HG03520 (cell line): ENCODE results near the gene TMEM132D.

Experiments
- ATAC-seq: cut with Tn5 transposase; IDR thresholded peaks from one replicate; pipeline ENCODE4 v1.9.1; 2021; ENCODE audit warnings: mild to moderate bottlenecking, moderate library complexity; ENCODE audit not compliant: unreplicated experiment

Gene TMEM132D

DNA sequence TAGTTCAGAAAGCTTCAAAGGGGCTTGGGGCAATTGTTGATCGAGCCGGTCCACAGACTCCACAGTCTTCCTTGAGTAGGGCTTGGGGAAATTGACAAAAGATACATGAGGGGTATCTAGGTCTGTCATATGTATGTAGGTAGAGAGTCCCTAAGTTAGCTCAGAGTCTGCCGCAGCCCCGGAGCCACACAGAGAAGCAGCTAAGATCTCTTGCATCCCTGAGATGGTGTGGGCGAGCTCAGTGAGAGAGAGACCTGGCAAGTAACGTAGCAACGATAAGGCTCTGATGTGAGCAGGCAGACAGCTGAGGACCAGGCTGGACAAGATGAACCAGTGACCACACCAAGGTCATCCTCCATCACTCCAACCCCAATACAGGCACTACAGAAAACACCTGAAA is 297.6 kb downstream of the TMEM132D start:
- ATAC-seq, result no peak

DNA sequence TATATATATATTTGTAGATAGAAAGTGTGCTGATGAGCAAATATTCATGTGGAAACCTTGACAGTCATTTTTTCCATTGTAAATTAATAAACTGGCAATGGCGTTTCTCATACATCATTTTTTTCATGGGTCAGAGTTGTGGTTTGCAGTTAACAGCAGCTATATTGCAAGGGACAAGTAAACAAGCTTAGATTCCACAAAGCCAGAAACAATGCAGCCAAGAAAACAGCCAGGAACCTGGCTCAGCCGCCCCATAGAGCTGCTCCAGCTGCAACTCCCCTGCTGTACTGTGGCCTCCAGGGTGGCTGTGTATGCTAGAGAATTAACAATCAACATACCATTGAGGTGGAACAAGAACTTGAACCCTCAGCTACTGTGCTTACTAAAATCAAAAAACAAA is 298.2 kb downstream of the TMEM132D start:
- no peak for ATAC-seq

DNA sequence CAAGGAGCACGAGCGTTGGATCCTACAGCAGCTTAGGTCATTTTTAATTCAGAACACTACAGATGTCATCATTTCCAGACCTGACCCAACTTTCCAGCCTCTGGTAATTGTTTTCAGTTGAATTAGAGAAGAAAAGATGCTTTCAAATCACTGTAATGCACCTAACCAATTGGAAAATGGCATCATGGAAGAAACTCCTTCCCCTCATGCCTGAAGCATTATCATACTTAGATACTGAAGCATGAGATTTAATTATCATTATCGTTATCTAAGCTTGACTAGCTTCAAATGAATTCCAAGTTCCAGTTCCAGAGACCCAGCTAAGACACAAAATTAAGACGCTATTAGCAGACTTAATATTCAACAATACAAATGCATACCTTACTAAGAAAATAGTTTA is 299.3 kb downstream of the TMEM132D start:
- ATAC-seq, result no peak

DNA sequence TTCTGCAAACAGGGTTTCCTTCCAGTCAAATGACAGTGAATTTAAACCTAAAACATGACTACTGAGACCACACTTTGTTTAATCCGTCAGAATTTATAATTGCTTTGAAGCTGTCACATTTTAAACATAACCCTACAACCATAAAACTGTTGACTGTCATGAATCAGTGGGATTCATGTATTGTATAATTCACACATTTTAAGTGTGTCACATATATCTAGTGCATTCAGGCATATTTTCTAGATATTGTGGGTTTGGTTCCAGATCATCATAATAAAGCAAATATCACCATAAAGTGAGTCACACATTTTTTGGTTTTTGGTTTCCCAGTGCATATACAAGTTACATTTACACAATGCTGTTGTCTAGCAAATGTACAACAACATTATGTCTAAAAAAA is 304.4 kb downstream of the TMEM132D start:
- ATAC-seq, result no peak

DNA sequence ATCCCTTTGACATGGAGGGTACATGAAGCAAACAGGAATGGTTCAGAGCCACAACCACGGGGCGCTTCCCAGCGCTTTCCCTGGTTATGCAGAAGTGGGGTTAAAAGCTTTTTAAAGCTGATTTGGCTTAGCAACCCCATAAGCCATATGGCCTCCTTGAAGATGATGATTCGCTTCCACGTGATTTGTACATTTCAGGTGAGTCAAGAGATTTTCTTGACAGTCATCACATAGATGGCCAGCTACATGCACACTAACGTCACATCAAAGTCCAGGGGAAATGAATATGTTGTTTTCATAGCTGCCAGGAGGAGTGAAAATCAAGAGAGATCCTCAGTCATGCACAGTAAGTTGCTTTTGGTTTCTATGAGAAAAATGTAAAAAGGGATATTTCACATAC is 309.7 kb downstream of the TMEM132D start:
- no peak for ATAC-seq

DNA sequence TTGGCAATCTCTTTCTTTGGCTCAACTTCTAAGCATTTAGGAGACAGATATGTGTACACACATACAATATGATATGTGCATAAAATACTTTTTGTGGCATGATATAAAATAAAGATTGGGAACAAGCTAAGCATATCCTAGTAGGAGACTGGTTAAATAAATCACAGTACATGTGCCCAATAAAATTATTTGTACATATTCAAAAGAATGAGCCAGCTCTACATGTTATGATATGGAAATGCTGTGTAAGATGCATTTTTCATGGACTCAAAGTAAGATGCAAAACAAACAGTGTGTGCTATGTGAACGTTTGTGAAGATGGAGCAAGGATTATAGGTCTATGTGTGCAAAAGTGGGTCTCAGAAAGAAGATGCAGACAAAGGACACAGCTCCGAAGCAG is 311.4 kb downstream of the TMEM132D start:
- ATAC-seq, result no peak

DNA sequence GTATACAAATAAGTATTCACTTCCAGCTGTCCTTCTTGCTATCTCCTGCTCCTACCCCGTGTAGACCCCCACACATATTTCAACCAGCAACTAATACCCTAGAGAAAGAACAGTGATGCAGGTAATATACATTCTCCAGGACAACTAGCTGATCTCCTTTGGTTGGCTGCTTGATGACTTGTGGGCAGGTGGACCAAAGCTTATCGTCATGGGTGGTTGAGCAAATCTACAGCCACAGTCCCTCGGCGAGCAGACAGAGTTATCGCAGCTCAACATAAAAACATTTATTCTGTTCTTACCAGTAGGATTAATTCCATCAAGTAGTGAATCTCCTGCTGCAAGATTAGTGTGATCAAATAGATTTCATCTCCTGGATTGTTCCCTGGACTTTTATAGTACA is 314.3 kb downstream of the TMEM132D start:
- ATAC-seq, result no peak

DNA sequence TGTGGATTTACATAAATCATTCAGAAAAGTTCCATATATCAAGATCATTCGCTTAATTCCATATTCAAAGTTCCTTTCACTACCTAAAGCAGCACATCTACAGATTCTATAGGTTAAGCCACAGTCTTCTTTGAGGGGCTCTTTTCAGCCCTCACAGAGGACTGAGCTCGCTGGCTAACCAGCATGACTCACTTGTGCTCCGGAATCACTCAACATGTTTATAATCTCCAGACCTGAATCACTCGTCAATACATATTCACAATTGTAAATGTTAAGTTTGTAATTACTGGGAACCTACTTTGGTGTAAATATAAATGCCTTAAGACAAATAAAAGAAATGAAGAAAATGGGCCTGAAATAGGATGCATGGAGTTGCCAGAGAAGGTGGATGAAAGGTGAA is 315.7 kb downstream of the TMEM132D start:
- ATAC-seq, result no peak

DNA sequence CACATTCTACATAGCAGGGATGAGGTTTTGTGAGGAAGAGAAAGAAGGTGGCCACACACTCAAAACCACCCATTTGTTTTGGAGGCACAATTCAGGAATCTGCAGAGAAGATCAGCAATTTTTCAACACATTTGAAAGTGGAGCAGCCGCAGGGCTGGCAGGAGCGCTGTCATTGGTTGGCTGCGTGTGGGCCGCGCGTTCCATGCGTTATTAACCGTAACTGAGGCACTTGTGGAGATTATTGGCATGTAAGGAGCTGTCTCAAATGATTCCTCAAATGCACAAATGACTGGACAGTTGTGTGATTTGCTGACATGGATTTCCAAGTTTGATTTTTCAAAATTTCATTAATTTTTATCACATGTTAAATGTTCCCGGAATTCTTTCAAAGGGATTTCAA is 318.5 kb downstream of the TMEM132D start:
- no peak for ATAC-seq

DNA sequence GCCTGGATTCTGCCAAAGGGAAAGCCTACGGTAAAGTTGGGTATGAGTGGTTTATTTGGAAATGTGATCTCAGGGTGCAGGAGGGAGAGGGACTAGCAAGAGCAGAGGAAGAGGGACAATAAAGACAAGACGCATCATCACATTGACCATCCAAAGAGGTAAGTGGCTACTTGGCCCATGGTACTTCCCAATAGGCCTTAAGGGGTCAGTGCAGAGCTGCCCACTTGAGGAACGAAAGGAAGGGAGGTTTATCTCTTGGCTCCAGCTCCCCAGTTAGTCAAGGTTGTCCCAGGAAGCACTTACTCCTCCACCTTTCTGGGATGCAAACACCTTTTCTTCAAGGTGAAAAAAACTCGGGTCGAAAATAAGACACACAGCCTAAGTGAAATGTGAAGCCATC is 323.9 kb downstream of the TMEM132D start:
- no peak for ATAC-seq

DNA sequence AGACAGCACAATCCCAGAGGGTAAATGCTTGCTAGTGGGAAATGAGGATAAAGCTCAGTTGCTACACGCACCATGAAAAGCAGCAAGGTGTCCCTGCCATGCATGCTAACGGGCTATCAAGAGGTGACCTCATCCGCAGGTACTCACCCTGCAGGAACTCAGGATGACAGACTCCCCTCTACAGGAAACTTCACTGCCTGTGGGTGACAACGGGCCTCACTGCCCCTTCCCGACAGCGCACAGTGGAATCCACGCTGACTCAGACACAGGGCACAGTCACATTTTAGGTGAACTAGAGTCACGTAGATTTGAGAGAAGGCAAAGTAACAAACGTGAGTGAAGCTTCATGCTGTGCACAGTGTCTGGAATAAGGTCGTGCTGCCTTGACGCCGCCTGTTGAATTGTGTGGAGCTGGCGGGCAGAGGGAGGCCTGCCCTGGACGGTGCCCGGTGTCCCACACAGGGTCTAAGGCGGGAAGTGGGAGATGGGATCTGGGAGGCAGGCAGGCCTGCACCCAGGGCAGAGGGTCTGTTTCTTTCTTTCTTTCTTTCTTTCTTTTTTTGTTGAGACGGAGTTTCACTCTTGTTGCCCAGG is 331.8 kb downstream of the TMEM132D start:
- ATAC-seq, result no peak

DNA sequence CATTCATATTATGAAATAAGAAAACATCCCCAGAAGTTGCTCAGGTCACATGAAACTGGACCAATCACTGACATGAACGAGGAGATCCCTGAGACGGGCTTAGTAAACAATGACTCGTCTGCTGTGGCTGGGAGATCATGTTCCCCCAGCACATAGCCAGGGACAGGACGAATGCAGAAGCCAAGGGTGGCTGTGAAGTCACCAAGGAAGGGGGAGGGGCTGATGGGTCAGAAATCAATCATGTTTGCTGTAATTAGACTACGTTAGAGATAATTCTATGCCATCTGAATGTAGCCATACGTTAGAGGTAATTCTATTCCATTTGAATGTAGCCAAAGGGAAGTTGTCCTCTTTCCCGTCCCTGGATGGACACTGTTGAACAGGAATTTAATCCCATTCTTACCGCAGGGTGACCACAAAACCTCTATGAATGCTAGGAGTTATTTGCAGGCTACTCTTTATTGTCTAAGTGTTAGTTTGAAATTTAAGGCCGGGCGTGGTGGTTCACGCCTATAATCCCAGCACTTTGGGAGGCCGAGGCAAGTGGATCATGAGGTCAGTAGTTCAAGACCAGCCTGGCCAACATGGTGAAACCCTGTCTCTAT is 332.9 kb downstream of the TMEM132D start:
- ATAC-seq, result no peak

DNA sequence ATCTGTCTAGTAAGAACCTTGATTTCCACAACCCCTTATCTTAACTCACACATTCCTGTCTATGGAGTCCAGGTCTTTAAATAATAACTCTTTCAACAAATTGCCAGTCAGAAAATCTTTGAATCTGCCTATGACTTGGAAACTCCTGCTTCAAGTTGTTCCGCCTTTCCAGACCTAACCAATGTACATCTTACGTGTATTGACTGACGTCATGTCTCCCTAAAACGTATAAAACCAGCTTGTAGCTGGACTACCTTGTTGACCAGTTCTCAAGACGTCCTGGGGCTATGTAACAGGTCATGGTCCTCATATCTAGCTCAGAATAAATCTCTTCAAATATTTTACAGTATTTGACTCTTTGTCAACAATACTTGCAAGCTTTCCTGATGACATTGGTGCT is 337.0 kb downstream of the TMEM132D start:
- no peak for ATAC-seq

DNA sequence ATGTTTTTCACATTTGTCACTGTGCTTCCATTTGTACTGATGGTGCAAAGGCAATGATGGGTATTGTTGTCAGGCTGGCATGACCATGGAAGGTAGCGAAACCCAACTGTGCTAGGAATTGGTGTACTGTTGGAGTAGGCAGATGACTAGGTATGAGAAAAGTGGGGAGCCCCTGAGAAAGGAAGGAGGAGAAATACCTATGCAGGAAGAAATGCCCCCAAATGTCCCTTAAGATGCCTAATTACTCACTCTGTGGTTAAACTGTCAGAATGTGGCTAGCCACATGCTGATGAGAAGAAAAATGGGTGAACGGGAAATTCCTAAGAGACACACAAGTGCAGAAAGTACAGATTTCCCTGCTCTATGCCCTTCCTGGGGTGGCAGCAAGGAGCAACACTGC is 339.1 kb downstream of the TMEM132D start:
- no peak for ATAC-seq

DNA sequence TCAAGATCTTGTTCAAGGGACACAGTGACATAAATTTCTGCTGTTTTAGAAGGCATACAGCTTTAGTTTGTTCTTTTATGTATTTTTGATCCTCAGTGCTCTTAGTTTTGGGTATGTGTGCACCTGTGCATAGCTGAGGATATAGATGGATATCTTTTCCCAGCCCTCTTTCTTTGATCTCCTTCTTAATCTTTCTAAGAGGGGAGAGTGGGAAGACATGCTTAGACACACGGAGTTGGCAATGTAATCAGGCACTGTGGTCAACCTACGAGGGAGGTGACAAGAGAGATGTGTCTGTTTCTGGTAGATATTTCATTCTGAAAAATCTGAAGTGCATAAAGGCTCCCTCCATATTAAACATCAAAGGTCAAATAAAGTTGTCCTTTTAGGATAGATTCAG is 340.6 kb downstream of the TMEM132D start:
- no peak for ATAC-seq

DNA sequence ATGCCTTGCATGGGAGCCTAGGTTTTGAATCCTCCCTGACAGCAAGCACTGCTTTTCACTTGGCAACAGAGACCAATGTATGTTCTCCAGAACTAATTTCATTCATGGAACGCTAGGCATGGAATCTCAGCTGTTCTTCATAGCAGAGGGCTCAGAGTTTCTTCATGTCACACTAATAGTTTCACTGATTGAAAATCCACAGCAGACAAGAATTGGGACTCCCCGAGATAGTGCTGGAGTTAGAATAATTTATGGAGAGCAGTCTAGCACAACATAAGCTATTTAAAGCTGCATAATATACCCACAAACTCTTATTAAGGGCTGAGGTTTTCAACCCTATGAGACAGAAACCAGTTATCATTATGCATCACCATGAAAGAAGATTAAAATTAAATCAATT is 342.5 kb downstream of the TMEM132D start:
- no peak for ATAC-seq

DNA sequence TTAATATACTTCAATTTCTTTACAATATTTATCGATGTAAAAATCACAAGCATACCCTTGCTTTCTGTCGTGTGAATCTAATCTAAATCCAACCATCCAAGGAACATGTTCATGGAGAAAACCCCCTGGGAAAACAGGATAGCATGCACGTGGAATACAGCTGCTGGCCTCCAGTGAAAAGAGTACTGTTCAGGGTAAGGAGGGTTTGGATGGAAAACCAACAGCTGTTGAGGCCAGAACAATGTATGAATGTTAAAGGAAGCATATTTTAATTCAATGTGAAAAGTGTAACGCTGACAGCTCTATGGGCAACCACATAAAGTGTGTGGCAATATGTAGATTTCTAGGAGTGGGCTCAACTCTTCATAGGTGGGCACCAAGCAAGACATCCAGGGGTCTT is 344.0 kb downstream of the TMEM132D start:
- ATAC-seq, result no peak

DNA sequence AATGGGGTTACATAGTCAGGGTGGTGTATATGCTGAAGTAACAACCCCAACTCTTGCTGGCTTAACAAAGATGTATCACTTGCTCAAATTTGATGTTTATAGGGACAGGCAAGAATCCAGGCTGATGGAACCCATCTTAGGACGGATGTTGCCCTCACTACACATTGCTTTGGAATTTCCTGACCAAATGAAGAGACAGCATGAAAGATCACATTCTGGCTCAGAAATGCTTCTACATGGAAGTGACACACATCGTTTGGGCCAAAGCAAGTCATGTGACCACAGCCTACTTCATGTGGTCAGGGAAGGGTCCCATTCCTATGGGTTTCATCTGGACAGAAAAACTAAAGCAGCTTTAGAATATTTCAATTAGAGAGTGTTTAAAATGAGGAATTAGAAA is 345.8 kb downstream of the TMEM132D start:
- ATAC-seq, result no peak

DNA sequence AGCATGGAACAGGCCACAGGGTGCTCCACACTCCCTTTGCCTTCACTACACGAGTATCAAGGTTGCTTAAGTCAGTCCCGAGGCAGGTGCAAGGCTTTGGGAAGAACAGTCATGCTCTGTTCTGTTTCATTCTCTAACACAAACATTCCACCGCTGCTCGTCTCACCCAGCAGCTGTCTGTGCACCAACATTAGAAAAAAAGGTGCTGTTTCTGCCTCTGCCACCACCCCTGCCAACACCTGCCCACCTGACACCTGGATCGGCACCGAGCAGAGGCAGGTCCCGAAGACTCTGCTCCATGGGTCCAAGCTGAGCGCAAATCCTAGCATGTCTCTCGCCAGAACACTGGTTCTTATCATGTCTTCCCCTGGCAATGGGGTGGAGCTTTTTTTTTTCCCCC is 347.7 kb downstream of the TMEM132D start:
- no peak for ATAC-seq

DNA sequence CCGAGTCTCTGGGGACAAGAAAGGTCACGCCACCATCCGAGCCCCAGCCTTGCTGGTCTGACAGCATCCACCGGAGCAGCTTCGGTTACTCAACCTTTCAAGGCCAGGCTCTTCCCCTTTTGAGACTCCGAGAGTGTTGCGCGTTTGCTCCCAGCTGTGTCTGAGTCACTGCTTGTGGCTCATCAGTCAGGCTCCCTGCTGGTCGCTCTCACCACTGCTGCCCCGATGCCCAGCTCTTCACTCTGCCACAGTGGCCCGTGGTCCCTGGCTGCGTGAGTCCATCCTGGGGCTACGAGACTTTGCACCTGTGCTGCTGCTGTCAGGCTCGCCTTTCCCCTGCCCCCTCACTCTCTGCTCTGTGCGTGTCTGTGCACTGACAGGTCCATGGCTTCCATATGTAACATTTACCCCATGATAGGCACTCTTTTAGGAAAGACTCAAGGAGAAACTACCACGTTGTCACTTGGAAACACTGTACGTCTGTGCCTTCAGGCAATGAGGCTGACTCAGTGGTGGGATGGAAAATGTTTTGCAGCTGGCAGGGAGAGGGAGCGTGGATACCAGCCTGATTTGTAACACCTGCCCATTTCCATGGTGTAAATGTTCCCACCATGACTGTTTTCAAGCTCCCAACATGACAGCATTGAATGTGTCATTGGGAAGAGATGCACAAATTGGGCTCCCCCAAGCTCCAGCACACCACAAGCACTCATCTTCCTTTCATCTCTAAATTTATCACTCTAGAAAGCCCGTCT is 350.7 kb downstream of the TMEM132D start:
- no peak for ATAC-seq

DNA sequence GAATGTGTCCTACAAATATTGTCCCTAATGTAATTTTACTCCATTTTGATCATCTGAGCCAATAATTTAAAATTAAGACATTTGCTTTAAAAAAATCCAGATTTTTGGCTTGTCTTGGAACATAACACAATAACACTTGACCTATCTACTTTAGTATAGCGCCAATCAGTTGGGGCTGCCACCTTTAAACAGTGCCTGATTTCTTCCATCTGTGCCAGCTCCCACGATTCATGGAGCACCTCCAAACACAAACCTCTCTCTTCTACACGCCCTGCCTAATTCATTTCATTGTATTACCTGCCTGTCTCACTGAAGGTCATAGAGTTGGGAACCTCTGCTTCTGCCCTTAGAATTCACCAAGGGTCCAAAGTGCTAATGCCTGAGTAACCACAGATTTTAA is 352.4 kb downstream of the TMEM132D start:
- no peak for ATAC-seq

DNA sequence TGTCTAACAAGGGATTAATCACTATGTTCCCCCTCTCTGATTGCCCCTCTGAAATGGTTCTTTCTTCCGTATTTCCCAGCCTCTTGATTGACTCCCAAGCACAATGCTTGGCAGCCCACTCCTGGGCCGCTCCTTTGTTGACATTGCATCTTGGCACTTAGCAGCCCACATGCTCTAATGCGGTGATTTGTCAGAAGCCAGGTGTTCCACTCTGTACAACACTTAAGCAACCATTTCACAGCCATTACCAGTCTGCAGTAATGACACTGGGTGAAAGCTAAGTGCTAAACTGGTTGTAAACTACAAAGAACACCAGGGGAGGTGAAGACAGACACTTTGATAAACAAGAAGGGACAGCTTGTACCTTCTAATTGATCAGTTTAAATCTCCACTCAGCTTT is 353.5 kb downstream of the TMEM132D start:
- ATAC-seq, result no peak

DNA sequence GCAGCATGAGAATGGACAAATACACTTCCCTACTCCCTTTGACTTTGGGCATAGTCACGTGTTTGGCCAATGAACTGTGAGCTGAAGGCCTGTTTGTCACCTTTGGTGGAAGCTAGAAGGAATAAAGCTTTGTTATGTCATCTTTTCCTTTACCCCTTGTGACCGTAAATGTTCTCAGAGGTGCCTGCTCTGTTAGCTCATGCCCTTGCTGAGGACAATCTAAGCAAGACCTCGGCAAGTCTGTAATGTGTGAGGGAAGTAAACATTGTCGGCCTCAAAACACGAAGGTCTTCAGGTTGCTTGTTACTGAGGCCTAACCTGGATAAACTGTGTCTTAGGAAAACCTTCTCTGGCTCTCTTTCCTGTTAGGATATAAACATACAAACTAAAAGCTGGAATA is 354.2 kb downstream of the TMEM132D start:
- ATAC-seq, result no peak
